ENCODE data around the gene EPHA6.
"Not testable (repeated sequence)": the region's sequence is repeated elsewhere in the genome, so short reads cannot be mapped to it uniquely, and the experiment has no call there.

EPHA6 gene

DNA sequence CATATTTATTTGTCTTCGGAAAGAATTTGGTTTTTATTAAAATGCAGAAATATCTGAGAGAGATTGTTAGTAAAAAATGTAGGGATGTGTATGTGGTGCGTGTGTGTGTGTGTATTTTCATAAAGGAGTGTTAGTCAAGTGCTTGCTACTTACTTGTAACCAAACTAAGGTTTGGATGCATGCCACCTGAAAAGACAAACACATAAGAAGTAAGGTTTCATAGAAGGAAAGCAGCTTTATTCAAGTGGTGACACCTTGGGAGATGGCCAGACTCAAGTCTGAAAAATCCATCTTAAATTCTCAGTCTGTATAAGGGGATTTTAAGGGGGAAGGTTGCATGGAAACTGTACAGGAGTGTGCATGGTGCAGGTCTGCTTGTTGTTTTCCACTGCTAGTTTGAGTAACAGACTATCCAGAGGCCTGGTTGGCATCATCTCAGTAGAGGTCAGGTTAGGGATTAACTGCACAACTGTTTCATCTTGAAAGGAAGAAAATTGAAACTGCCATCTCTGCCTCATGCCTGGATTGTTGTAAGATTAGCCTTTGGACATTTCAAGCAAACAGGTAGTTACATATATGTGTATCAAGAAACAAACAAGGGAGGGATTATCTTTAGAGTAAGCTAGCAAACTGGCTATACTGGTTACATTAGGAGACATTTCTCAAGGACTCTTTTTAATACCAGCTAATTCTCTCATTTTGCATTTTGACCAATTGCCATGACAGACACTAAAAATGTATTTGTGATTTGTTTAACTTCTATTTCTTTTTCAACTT, 196.7 kb downstream of the EPHA6 start:
- Histone ChIP-seq H3K4ac (ENCODE audit: low read depth in 1 of 2, low read length in 2 of 2) (no peak overlapping the region), H3K9me3 (ENCODE audit: control insufficient read depth, low read length) (peaks cover 12% of the 10 kb centered on the region), H2AK5ac (ENCODE audit: low read length, severe bottlenecking) (no peak overlapping the region), H3K27me3 (ENCODE audit: control insufficient read depth in 1 of 2, insufficient read depth in 1 of 2, low read length in 2 of 2) (no peaks in the 10 kb centered on the region), H2BK120ac (ENCODE audit: low read depth, low read length) (no peak overlapping the region), H4K8ac (ENCODE audit: low read length) (no peak overlapping the region), H3K27ac (ENCODE audit: low read length, poor library complexity, severe bottlenecking) (no peak overlapping the region), H3K79me1 (replicated peaks; ENCODE audit: low read length, poor library complexity, severe bottlenecking) (no peaks in the 10 kb centered on the region), H3K23ac (ENCODE audit: low read length in 2 of 2) (no peak overlapping the region), H3K18ac (ENCODE audit: low read depth in 1 of 2, low read length in 2 of 2) (no peak overlapping the region), H3K4me1 (ENCODE audit: control insufficient read depth, insufficient read depth, low read depth, low read length) (no peaks in the 10 kb centered on the region), H3K14ac (ENCODE audit: low read length in 2 of 2) (no peak overlapping the region), H3K36me3 (ENCODE audit: control insufficient read depth in 1 of 2, insufficient read depth in 2 of 2, low read depth in 1 of 2, low read length in 2 of 2) (no peaks in the 10 kb centered on the region), H3K4me3 (ENCODE audit: insufficient read depth in 1 of 2, low read depth in 1 of 2, low read length in 2 of 2) (no peak overlapping the region), H4K91ac (ENCODE audit: low read length) (no peak overlapping the region), H3K4me2 (ENCODE audit: low read length, poor library complexity, severe bottlenecking) (no peak overlapping the region), H2AFZ (ENCODE audit: low read depth, low read length) (no peak overlapping the region), H3K9ac (ENCODE audit: low read length) (no peak overlapping the region), H2BK5ac (ENCODE audit: low read depth, low read length, poor library complexity, severe bottlenecking) (no peak overlapping the region), H2BK15ac (ENCODE audit: low read depth, poor library complexity, severe bottlenecking) (no peak overlapping the region), H2BK12ac (ENCODE audit: low read length in 2 of 2) (no peak overlapping the region)
- WGBS = 82% methylated on average over 2 of the region's 2 CpGs
- no peak for DNase-seq

DNA sequence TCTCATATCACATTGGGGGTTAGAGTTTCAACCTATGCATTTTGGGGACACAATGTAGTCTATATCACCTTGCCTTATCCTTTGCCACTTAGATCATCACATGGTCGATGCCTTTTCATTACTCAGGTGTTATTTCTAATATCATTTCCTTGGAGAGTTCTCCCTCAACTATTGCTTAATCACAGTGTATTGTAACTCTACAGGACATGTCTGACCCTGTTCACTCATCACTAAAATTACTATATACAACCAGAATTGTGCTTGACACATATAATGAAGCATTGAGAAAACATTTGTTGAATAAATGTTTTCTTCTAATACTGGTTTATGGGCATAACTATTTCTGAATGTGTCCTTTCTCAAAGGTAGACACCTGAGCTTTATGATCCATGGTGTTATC, 207.4 kb downstream of the EPHA6 start:
- Histone ChIP-seq H2AFZ (ENCODE audit: low read depth, low read length) (no peak overlapping the region), H3K18ac (ENCODE audit: low read depth in 1 of 2, low read length in 2 of 2) (no peak overlapping the region), H3K27ac (ENCODE audit: low read length, poor library complexity, severe bottlenecking) (no peak overlapping the region), H2BK12ac (ENCODE audit: low read length in 2 of 2) (no peak overlapping the region), H3K9ac (ENCODE audit: low read length) (no peak overlapping the region), H3K14ac (ENCODE audit: low read length in 2 of 2) (no peak overlapping the region), H3K36me3 (ENCODE audit: control insufficient read depth in 1 of 2, insufficient read depth in 2 of 2, low read depth in 1 of 2, low read length in 2 of 2) (no peaks in the 10 kb centered on the region), H3K27me3 (ENCODE audit: control insufficient read depth in 1 of 2, insufficient read depth in 1 of 2, low read length in 2 of 2) (no peaks in the 10 kb centered on the region), H3K9me3 (ENCODE audit: control insufficient read depth, low read length) (peaks cover 3% of the 10 kb centered on the region), H3K4me2 (ENCODE audit: low read length, poor library complexity, severe bottlenecking) (no peak overlapping the region), H3K4ac (ENCODE audit: low read depth in 1 of 2, low read length in 2 of 2) (no peak overlapping the region), H3K4me1 (ENCODE audit: control insufficient read depth, insufficient read depth, low read depth, low read length) (no peaks in the 10 kb centered on the region), H2BK5ac (ENCODE audit: low read depth, low read length, poor library complexity, severe bottlenecking) (no peak overlapping the region), H3K4me3 (ENCODE audit: insufficient read depth in 1 of 2, low read depth in 1 of 2, low read length in 2 of 2) (no peak overlapping the region), H3K23ac (ENCODE audit: low read length in 2 of 2) (no peak overlapping the region), H4K8ac (ENCODE audit: low read length) (no peak overlapping the region), H2BK15ac (ENCODE audit: low read depth, poor library complexity, severe bottlenecking) (no peak overlapping the region), H4K91ac (ENCODE audit: low read length) (no peak overlapping the region), H2BK120ac (ENCODE audit: low read depth, low read length) (no peak overlapping the region), H3K79me1 (replicated peaks; ENCODE audit: low read length, poor library complexity, severe bottlenecking) (no peaks in the 10 kb centered on the region), H2AK5ac (ENCODE audit: low read length, severe bottlenecking) (no peak overlapping the region)
- WGBS = 76% methylated on average over 1 of the region's 1 CpG
- DNase-seq = no peak

DNA sequence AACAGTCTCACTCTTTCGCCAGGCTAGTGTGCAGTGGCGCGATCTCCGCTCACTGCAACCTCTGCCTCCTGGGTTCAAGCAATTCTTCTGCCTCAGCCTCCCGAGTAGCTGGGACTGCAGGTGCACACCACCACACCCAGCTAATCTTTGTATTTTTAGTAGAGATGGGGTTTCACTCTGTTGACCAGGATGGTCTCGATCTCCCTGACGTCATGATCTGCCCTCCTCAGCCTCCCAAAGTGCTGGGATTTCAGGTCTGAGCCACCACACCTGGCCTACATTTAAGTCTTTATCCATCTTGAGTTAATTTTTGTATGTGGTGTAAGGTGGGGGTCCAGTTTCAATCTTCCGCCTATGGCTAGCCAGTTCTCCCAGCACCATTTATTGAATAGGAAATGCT, 211.2 kb downstream of the EPHA6 start:
- not testable (repeated sequence) for H3K9ac ChIP-seq (ENCODE audit: low read length); H3K79me1 ChIP-seq (replicated peaks; ENCODE audit: low read length, poor library complexity, severe bottlenecking); H2AFZ ChIP-seq (ENCODE audit: low read depth, low read length); H3K4me3 ChIP-seq (ENCODE audit: insufficient read depth in 1 of 2, low read depth in 1 of 2, low read length in 2 of 2); H4K8ac ChIP-seq (ENCODE audit: low read length); H3K27ac ChIP-seq (ENCODE audit: low read length, poor library complexity, severe bottlenecking); H2BK12ac ChIP-seq (ENCODE audit: low read length in 2 of 2); H3K4me1 ChIP-seq (ENCODE audit: control insufficient read depth, insufficient read depth, low read depth, low read length); H2AK5ac ChIP-seq (ENCODE audit: low read length, severe bottlenecking); H3K4ac ChIP-seq (ENCODE audit: low read depth in 1 of 2, low read length in 2 of 2); H3K27me3 ChIP-seq (ENCODE audit: control insufficient read depth in 1 of 2, insufficient read depth in 1 of 2, low read length in 2 of 2); H2BK120ac ChIP-seq (ENCODE audit: low read depth, low read length); H2BK15ac ChIP-seq (ENCODE audit: low read depth, poor library complexity, severe bottlenecking); H3K14ac ChIP-seq (ENCODE audit: low read length in 2 of 2); H3K4me2 ChIP-seq (ENCODE audit: low read length, poor library complexity, severe bottlenecking); H2BK5ac ChIP-seq (ENCODE audit: low read depth, low read length, poor library complexity, severe bottlenecking); H3K18ac ChIP-seq (ENCODE audit: low read depth in 1 of 2, low read length in 2 of 2); DNase-seq; H3K23ac ChIP-seq (ENCODE audit: low read length in 2 of 2); H4K91ac ChIP-seq (ENCODE audit: low read length); H3K9me3 ChIP-seq (ENCODE audit: control insufficient read depth, low read length); H3K36me3 ChIP-seq (ENCODE audit: control insufficient read depth in 1 of 2, insufficient read depth in 2 of 2, low read depth in 1 of 2, low read length in 2 of 2)
- WGBS = 86% methylated on average over 6 of the region's 8 CpGs

DNA sequence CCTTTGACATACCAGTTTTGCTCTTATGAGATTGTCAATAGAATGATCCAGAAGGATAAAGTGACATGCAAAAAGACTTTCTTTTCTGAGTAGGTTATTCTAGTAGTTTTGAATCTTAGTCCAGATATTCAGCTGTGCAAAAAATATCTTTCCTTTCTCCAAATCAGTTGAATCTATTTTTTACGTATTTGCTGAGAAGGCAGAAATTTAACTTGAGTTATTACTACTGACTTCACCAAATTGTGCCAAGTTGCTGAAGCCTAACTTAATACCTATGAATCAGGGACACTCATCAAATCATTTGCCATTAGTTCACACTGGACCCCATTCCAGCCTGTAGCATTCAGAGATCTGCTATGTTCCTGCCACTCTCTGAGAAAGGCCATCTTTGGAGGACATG, 215.6 kb downstream of the EPHA6 start:
- H2BK12ac ChIP-seq (ENCODE audit: low read length in 2 of 2) = no peak overlapping the region
- no peaks in the 10 kb centered on the region for H3K4me1 ChIP-seq (ENCODE audit: control insufficient read depth, insufficient read depth, low read depth, low read length)
- H3K27me3 ChIP-seq (ENCODE audit: control insufficient read depth in 1 of 2, insufficient read depth in 1 of 2, low read length in 2 of 2) = no peaks in the 10 kb centered on the region
- H3K9ac ChIP-seq (ENCODE audit: low read length) = no peak overlapping the region
- H3K23ac ChIP-seq (ENCODE audit: low read length in 2 of 2) = no peak overlapping the region
- H4K91ac ChIP-seq (ENCODE audit: low read length) = no peak overlapping the region
- no peaks in the 10 kb centered on the region for H3K9me3 ChIP-seq (ENCODE audit: control insufficient read depth, low read length)
- H3K79me1 ChIP-seq (replicated peaks; ENCODE audit: low read length, poor library complexity, severe bottlenecking) = no peaks in the 10 kb centered on the region
- no peak overlapping the region for H4K8ac ChIP-seq (ENCODE audit: low read length)
- no peak overlapping the region for H2AK5ac ChIP-seq (ENCODE audit: low read length, severe bottlenecking)
- H3K14ac ChIP-seq (ENCODE audit: low read length in 2 of 2) = no peak overlapping the region
- H2BK120ac ChIP-seq (ENCODE audit: low read depth, low read length) = no peak overlapping the region
- no peak overlapping the region for H3K4me3 ChIP-seq (ENCODE audit: insufficient read depth in 1 of 2, low read depth in 1 of 2, low read length in 2 of 2)
- no peak overlapping the region for H3K4me2 ChIP-seq (ENCODE audit: low read length, poor library complexity, severe bottlenecking)
- H3K18ac ChIP-seq (ENCODE audit: low read depth in 1 of 2, low read length in 2 of 2) = no peak overlapping the region
- no peaks in the 10 kb centered on the region for H3K36me3 ChIP-seq (ENCODE audit: control insufficient read depth in 1 of 2, insufficient read depth in 2 of 2, low read depth in 1 of 2, low read length in 2 of 2)
- DNase-seq = no peak
- no peak overlapping the region for H3K27ac ChIP-seq (ENCODE audit: low read length, poor library complexity, severe bottlenecking)
- H2AFZ ChIP-seq (ENCODE audit: low read depth, low read length) = no peak overlapping the region
- WGBS = 95% methylated on average over 1 of the region's 1 CpG
- no peak overlapping the region for H2BK5ac ChIP-seq (ENCODE audit: low read depth, low read length, poor library complexity, severe bottlenecking)
- H3K4ac ChIP-seq (ENCODE audit: low read depth in 1 of 2, low read length in 2 of 2) = no peak overlapping the region
- no peak overlapping the region for H2BK15ac ChIP-seq (ENCODE audit: low read depth, poor library complexity, severe bottlenecking)
